NCI-H460 (cell line): ENCODE results near the gene MAGI3. TPM values are rescaled to one million over a fixed set of nuclear protein-coding genes. Genes with fewer than 3 reads are reported as not detected.

Source experiments
- small RNA-seq, 2 experiments: library from RNA; depleted of rRNA; stranded (forward); fragments of <200 nt; gene quantifications; one replicate each; pipeline ENCODE3, GENCODE V24; 2014
- total RNA-seq: library from RNA; depleted of rRNA; stranded (reverse); fragments of >200 nt; shearing (Covaris generic); gene quantifications from 2 replicates; pipeline ENCODE4 v1.2.3, GENCODE V29; 2014

Gene MAGI3
- total RNA-seq, 1 experiment from 2014 or later, result 4.1 TPM

Small RNA genes within 50 kb of the gene (small RNA-seq; reads per million reads assigned to genes)
- gene MTND5P20, result 0 reads per million in 2 experiments
